NCI-H1694 treated with DMSO at 0.1 percent for 48 hours (cell line): ENCODE measurements around the gene TEDC1.

Experiments
- DNase-seq: peaks from one replicate; lab custom pipeline; 2025; lab: John Stamatoyannopoulos, UW

TEDC1 gene, protein sequence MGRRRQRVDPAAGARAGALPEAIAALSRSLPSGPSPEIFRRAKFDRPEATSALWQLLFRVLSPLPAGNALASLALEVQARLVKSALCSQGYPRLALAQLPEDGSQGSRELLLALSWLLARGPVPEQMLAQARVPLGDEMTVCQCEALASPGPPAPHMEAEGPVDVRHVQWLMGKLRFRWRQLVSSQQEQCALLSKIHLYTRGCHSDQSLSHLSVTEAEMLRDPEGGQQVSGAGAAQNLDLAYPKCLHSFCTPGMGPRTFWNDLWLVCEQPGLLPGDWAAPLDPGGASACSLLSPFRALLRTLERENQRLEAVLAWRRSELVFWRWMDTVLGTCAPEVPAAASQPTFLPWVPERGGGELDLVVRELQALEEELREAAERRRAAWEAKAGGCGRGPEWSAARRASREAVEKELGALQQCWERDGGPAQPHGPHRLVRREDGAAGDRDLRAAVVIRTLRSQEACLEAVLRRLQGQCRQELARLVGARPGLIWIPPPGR

DNA sequence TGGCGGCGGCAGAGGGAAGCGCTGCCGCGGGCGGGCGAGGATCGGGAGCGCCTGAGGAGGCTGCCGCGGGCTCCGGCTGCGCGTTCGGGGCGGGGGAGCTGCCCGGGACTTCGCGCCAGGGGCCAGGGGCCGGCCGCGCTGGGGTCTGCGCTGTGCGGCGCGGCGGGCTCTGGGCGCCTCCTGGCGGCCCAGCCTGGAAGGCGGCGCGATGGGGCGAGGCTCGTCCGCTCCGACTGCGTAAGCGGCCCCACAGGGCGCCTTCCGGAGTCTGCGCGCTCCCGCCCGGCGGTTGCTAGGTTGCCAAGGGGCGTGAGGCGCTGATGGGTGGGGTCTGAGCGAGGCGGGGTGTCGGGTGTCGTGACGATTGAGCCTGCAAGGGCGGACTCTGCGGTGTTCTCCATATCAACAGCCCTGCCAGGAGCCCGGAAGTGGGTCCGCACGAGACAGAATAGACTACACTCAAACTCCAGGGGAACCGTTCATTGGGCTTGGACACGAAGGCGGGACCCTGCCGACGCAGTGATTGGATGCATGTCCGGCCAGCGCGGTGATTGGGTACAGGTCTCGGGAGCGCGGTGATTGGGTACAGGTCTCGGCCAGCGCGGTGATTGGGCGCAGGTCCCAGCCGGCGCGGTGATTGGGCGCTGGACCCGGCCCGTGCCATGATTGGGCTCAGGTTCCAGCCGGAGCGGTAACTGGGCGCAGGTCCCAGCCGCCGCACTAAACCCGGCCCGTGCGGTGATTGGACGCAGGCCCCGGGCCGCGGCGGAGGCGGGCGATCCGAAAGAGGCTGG is at the start of gene TEDC1:
Gene TEDC1, plus strand, starts transcription at position 675 of the 794 bp plus-strand sequence. CDS start 130 bp downstream, outside the sequence.
- DNase-seq, result peak; percentile 100

GRCh38 chr14:105442125-105442524 is 48.9 kb upstream of the TEDC1 start:
- DNase-seq, result no peak

DNA sequence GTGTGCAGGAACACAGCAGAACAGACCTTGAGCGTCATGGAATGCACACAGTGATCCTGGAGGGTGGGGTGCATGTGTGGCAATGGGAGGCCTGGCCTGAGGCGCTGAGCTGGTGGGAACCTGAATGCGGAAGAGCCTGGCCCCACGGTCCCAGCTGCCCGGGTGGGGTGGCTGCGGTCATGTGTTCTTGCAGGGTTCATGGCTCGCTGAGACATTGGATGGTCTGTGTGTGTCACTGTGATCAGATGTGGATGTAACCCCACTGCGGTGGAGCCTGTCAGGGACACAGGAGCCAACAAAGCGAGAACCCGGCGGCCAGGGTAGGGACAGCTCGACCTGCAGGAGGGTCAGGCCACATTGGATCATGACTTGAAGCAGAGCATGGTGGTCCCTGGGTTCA is 48.2 kb upstream of the TEDC1 start:
- no peak for DNase-seq

GRCh38 chr14:105444859-105445258 is 46.2 kb upstream of the TEDC1 start:
- no peak for DNase-seq

DNA sequence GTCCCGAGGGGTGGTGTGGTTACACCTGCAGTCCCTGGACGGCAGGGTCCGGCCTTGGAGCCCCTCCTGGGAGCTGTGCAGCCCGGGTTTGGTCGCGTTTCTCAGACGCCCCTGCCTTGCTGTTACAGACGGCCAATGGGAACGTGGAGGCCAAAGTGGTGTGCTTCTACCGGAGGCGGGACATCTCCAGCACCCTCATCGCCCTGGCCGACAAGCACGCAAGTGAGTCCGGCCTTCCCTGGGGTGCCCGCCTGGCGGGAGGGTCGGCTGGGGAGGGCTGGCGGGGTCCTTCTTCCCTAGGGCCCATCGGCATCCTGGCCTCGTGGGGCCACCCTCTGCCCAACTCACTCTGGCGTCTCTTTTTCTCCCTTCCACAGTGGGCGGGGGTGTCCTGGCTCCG is 45.8 kb upstream of the TEDC1 start:
- no peak for DNase-seq

DNA sequence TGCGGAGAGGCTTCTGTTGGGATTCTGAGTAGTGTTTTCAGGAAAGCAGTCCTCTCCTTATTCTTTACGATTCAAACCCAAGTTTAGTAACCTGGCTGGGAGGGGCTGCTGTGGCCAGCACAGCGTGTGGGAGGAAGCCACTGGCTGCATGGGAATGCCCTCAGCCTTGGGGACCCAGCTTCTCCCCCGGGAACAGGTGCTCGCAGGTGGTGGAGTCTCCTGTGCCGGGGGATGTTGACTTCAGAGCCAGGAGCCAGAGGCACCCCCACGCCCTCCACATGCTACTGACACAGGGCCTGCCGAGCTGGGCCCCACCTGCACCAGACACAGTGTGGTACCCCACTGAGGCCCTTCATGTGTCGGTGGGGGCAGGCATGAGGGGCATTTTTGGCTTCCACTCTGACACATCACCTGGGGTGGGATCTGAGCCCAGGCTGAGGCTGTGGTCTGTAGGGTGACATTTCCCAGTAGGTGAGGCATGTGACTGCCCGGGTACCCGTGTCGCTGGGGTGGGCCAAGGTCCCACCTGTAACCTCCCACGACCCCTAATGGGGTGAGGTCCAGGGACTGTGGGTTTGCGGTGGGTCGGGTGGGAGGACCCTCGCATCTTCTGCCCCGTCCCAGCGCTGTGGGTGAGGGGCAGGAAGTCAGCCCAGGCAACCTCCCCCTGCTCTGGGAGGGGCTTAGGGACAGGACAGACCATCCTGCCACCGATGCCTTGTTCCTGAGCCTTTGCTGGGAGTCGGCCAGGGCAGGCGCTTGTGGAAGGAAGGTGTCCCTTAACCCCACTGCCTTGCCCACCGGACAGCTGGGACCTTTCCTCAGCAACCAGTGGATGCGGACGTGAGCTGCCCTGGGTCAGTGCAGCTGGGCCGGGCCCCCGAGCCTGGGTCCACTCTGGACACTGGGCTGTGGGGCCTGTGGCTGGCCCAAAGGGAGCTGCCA is 44.9 kb upstream of the TEDC1 start:
- DNase-seq, result no peak

DNA sequence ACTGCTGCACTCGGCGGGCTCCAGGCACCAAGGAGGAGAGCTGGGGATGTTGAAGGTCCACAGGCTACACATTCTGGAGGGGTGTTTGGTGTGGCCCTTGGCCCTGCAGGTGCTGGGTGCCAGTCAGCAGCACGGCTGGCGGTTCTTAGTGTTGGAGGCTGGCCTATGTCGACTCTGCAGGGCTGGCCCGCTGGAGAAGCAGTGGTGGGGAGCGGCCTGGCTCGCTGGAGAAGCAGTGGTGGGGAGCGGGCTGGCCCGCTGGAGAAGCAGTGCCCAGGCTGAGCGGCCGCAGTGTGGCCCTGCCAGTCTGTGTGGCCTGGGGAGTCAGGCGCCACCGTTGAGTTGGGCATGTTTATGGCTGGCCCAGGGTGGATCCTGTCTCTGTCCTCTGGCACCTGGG is 44.1 kb upstream of the TEDC1 start:
- DNase-seq, result no peak

DNA sequence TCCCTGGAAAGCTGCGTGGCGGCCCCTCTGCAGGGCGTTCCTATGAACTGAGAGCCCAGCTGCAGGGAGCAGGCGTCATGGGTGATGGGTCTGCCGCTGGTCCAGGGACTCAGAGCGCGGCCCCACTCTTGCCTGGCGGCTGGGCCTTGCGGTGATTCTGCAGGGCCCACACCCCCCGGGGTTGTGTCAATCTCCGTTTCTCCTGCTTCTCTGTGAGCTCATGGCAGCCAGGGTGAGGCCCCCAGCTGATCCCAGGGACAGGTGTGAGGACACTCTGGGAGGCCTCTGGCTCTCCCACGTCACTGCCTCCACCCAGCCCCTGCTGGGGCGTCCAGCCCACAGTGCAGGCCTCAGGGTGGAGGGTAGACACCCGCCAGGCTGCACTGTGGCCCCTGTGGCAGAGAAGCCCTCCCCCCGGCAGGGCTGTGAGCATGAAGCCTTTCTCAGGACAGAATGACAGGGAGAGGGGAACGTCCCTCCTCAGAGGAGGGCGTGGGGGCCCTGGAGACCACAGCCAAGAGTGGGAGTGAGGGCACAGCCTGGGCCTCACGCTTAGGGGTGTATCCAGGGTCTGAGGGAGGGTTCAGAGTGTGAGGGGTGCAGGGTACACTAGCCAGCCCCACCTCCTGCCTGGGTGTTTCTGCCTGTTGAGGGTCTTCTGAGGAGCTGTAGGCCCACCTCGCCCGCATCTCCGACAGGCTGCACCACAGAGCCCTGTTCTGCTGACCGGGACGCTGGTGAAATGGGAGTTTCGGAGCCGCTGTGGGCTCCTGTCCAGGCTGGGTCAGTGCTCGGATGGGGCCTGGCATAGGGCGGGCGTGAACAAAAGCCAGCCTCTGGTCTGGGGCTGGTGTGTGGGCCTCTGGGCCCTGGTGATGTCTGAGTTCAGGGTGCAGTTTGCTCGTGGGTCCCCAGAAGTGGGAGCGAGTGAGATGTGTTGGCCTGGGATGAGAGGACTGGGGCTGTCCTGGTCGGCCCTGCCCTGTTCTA is 43.1 kb upstream of the TEDC1 start:
- DNase-seq, result no peak

GRCh38 chr14:105448706-105449111 is 42.3 kb upstream of the TEDC1 start:
- DNase-seq, result peak; percentile 84

DNA sequence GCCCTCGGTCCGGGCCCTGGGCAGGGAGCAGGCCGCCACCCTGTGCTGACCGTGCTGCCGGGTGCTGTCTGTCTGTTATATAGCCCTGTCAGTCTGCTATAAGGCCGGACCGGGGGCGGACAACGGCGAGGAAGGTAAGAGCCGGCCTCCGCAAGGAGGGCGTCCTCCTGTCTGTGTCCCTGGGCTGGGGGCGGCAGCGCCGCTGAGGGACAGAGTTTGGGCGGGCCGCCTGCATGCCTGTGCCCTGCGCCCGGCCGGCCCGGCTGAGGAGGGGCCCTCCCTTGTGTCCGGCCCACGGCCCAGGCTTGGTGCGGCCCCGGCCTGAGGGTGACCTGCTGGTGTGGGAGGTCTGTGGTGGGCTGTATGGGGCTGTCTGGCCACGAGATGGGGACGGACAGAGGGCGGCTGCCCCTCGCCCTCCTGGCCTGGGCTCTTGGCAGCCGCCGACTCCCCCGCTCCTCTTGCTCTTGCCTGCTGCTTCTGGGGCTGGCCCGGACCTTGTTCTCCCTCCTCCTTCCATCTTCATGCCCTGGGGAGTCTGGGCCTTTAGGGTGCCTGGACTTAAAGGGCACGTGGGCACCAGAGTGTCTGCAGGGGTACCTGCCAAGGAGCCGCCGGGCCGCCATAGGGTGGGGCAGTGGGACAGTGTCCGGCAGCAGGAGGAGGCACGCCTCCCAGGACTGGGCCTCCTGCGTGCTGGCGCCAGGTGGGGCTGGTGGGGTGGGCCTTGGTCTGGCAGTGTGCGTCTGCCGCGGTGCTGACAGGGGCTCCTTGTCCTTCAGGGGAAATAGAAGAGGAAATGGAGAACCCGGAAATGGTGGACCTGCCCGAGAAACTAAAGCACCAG is 41.5 kb upstream of the TEDC1 start:
- DNase-seq, result no peak

DNA sequence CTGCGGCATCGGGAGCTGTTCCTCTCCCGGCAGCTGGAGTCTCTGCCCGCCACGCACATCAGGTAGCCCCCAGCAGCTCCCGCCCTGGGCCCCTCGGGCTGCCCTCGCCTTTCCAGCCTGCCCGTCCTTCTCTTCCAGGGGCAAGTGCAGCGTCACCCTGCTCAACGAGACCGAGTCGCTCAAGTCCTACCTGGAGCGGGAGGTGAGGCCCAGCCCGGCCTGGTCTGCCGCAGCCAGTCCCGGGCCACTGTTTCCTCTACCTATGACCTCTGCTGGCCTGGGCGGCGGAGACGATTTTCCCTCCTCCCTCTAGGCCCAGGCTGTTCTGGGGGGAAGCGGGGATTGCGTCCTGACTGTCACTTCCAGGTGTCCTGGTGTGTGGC is 40.9 kb upstream of the TEDC1 start:
- no peak for DNase-seq

DNA sequence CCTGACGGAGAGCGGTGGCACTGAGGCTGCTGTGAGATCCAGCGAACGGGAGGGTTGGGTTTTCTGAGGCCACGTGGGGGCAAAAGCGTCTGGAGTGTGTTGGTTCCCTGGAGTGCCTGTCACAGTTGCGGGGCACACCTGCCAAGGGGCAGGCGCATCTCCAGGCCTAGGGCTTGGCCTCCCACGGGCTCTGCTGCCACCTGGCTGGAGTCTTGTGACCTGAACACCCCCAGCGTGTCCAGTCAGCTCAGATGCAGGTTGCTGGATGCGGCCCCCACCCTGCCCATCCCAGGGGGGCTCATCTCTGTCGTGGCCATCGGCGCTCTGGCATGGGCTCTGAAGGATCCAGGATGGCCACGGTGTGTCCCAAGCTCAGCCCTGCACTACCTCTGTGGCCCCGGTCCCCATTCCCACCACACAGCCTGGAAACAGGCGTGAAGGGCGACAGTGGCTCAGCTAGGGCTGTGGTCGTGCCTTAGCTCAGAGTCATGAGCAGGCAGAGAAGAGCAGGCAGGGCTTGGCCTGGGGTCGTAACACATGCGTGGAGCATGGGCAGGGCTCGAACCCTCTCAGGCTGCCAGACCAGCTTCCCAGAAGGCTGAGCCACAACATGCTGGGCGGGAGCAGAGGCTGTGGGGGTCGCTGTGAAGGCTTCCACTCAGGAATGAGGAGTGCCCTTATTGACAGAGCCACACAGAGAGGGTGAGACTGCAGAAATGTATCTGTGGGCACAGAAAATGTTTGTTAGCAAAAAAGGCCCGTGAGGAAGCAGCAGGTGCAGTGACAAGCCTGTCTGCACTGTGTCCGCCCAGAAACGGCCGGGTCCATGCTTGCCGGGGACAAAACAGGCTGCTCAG is 40.0 kb upstream of the TEDC1 start:
- DNase-seq, result no peak

- DNase-seq, result no peak
Observed at GRCh38 chr14:105452963-105453362, 38.1 kb upstream of the TEDC1 start.

DNA sequence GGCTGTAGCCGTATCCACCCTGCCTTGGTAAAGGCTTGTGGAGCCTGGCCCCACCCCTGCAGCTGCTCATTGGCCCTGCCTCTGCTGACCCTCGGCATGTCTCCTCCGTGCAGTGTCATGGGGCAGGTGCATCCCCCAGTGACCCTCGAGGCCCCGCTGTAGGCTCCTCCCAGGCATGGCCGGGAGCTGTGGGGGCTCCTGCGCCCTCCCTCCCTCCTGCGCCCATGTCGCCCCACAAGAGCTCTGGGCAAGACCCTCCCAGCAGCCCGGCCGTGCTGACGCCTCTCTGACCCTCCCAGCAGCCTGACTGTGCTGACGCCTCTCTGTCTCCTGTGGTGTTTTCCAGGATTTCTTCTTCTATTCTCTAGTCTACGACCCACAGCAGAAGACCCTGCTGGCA is 37.2 kb upstream of the TEDC1 start:
- no peak for DNase-seq

GRCh38 chr14:105455086-105455640 is 35.9 kb upstream of the TEDC1 start:
- DNase-seq, result no peak

DNA sequence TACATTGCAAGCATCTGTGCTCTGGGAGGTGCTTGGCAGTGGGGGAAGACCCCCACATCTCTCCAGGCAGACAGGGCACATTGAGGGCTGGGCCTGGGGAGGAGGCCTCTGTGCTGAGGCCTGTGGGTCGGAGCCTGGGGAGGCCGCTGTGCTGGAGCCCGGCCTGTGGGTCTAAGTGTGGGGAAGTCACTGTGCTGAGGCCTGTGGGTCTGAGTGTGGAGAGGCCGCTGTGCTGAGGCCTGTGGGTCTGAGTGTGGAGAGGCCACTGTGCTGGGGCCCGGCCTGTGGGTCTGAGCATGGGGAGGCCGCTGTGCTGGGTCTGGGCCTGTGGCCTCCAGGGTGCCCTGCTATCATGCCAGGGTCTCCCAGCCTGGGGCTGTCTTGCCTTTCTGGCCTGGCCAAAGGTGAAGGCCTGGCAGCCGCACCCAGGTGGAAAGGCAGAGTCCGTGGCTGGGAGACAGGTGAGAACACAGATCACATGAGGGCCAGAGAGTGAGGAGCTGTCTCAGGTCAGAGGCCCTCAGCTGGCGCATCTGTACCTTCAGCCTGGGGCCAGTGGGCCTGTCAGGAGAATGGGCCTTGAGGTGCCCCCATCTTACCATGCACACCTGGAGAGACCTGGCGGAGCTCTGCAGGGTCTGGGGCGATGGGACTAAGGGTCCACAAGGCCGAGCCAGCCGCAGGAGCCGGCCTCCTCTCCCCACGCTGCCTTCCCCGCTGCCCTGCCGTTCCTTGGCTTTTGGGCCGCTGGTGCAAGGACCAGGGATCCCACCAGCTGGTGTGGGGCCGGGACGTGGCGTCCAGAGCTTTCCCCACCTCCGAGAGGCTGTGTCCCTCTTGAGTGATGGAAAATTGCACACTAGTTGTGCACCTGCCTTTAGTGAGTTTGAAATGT is 35.0 kb upstream of the TEDC1 start:
- no peak for DNase-seq
